Endodermal cell (in vitro differentiated cells): ENCODE data around the gene SRBD1. TPM values are rescaled to one million over a fixed set of nuclear protein-coding genes. Genes with fewer than 3 reads are reported as not detected.

Experiments
- DNase-seq: peaks from one replicate; pipeline ENCODE4 v3.0.0-alpha.2; 2017
- H3K27ac ChIP-seq: 2 replicates; pipeline ENCODE4 v1.5.1; 2013; ENCODE audit warnings: mild to moderate bottlenecking, low read depth, low read length, moderate library complexity
- H3K27me3 ChIP-seq: 2 replicates; pipeline ENCODE4 v1.6.1; 2013; ENCODE audit warnings: mild to moderate bottlenecking, low read length, moderate library complexity; ENCODE audit not compliant: insufficient read depth, control insufficient read depth, poor library complexity, severe bottlenecking
- H3K36me3 ChIP-seq: 2 replicates; pipeline ENCODE4 v1.7.0; 2013; ENCODE audit warnings: mild to moderate bottlenecking, low read length, moderate library complexity; ENCODE audit not compliant: control insufficient read depth, insufficient read depth
- H3K4me1 ChIP-seq: one replicate; pipeline ENCODE4 v1.7.0; 2013; ENCODE audit warnings: low read length; ENCODE audit not compliant: control insufficient read depth, insufficient read depth
- H3K4me3 ChIP-seq: 2 replicates; pipeline ENCODE4 v1.5.1; 2013; ENCODE audit warnings: mild to moderate bottlenecking, low read length, moderate library complexity
- H3K9ac ChIP-seq: 2 replicates; pipeline ENCODE4 v1.6.1; 2013; ENCODE audit warnings: mild to moderate bottlenecking, low read length, moderate library complexity; ENCODE audit not compliant: poor library complexity, severe bottlenecking; ENCODE audit errors: extremely low read depth
- H3K9me3 ChIP-seq: 2 replicates; pipeline ENCODE4 v1.6.1; 2013; ENCODE audit warnings: mild to moderate bottlenecking, low read length, moderate library complexity; ENCODE audit not compliant: control insufficient read depth
- H3K27ac Mint-ChIP-seq: 2 replicates; pipeline ENCODE4 v1.8.0; 2020; ENCODE audit warnings: mixed read lengths
- H3K27me3 Mint-ChIP-seq: 2 replicates; pipeline ENCODE4 v1.8.0; 2021; ENCODE audit warnings: mild to moderate bottlenecking, mixed read lengths; ENCODE audit not compliant: insufficient read depth
- H3K36me3 Mint-ChIP-seq: 2 replicates; pipeline ENCODE4 v1.8.0; 2020; ENCODE audit warnings: low read depth, mixed read lengths
- H3K4me1 Mint-ChIP-seq: 2 replicates; pipeline ENCODE4 v1.8.0; 2020; ENCODE audit warnings: mixed read lengths
- H3K4me3 Mint-ChIP-seq: 2 replicates; pipeline ENCODE4 v1.8.0; 2020; ENCODE audit warnings: mild to moderate bottlenecking, moderate library complexity, mixed read lengths
- H3K9me3 Mint-ChIP-seq: 2 replicates; pipeline ENCODE4 v1.8.0; 2020; ENCODE audit warnings: mild to moderate bottlenecking, mixed read lengths
- WGBS, 2 experiments: methylation state at CpG; one replicate each; pipeline versions ENCODE4 v1.1.5 to v1.1.7; 2013; ENCODE audit warnings: missing lambda C conversion rate in 2 of 2, mixed read lengths in 1 of 2; ENCODE audit not compliant: insufficient coverage in 1 of 2, insufficient read length in 1 of 2; 5-methylcytosine and 5-hydroxymethylcytosine counted together
- total RNA-seq, 2 donors: library from RNA; stranded (reverse); fragmentation: NEBNext Ultra II Directional in 1 of 2; extraction: Animal tissue kit (Norgen Biotek cat#: 25700) in 1 of 2; gene quantifications; 2 replicates in 1 of 2; 3 replicates in 1 of 2; pipeline ENCODE4 v1.2.1, GENCODE V29; 2021
- TF ChIP-seq, protein P1 (sequence below): fragments of 200-600 bp; sonication (generic); conservative IDR thresholded peaks from 2 replicates; pipeline ENCODE4 v1.5.0; 2021; ENCODE audit warnings: antibody characterized with exemption, mild to moderate bottlenecking

SRBD1 gene
- total RNA-seq, 2 donors from 2014 or later = 17.7 to 19.6 TPM

DNA sequence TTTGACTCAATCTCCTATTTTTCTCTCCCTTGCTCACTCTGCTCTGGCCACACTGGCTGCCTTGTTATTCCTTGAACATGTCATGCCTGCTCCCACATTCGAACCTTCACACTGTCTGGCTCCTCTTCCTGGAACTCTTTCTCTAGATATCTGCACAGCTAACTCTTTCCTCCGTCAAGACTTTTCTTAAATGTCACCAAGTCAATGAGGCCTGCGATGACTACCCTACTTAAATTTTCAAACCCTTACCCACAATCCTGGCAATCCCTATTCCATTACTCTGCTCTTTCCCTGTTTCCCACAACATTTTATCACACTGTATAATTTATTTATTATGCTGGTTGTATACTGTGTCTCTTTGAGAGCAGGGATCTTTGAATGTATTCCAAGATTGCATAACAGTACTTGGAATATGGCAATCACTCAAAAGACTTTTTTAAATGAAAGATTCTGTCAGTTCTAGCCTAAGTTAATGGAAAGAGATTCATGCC, 206.2 kb downstream of the SRBD1 start:
- no peak overlapping the region for H3K4me3 ChIP-seq
- no peaks in the 10 kb centered on the region for H3K36me3 ChIP-seq
- 86 to 93% methylated on average over 3 of the region's 3 CpGs for WGBS, 2 experiments
- H3K4me1 ChIP-seq = no peaks in the 10 kb centered on the region
- TF ChIP-seq, protein P1, sequence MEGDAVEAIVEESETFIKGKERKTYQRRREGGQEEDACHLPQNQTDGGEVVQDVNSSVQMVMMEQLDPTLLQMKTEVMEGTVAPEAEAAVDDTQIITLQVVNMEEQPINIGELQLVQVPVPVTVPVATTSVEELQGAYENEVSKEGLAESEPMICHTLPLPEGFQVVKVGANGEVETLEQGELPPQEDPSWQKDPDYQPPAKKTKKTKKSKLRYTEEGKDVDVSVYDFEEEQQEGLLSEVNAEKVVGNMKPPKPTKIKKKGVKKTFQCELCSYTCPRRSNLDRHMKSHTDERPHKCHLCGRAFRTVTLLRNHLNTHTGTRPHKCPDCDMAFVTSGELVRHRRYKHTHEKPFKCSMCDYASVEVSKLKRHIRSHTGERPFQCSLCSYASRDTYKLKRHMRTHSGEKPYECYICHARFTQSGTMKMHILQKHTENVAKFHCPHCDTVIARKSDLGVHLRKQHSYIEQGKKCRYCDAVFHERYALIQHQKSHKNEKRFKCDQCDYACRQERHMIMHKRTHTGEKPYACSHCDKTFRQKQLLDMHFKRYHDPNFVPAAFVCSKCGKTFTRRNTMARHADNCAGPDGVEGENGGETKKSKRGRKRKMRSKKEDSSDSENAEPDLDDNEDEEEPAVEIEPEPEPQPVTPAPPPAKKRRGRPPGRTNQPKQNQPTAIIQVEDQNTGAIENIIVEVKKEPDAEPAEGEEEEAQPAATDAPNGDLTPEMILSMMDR = no peak
- no peaks in the 10 kb centered on the region for H3K36me3 Mint-ChIP-seq
- no peak overlapping the region for H3K4me3 Mint-ChIP-seq
- H3K9me3 ChIP-seq = no peaks in the 10 kb centered on the region
- H3K27me3 Mint-ChIP-seq = no peaks in the 10 kb centered on the region
- no peak overlapping the region for H3K27ac Mint-ChIP-seq
- peaks cover 11% of the 10 kb centered on the region for H3K4me1 Mint-ChIP-seq
- DNase-seq = no peak
- H3K27me3 ChIP-seq = no peaks in the 10 kb centered on the region
- no peak overlapping the region for H3K27ac ChIP-seq
- no peaks in the 10 kb centered on the region for H3K9me3 Mint-ChIP-seq
- H3K9ac ChIP-seq = no peak overlapping the region

DNA sequence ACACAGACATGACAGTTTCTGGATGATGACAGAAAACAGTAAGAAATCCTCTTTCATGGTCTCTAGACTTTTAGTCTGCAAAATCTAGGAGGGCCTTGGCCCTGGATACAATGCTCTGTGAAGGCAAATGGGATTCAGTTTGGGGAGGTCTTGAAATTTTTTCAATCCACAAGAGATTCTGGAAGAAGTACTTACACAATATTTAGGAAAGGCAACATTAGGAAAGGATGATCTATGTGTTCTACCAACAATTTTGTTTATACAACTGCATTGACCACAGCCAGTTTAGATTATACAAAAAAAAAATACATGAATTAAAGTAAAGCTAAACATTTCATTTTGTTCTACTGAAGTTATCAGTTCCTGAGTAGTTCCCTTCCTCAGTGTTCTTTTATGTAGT, 208.0 kb downstream of the SRBD1 start:
- TF ChIP-seq, protein P1 = no peak
- H3K9ac ChIP-seq = no peak overlapping the region
- Mint-ChIP-seq H3K4me3 (no peak overlapping the region), H3K4me1 (peaks cover 11% of the 10 kb centered on the region), H3K27me3 (no peaks in the 10 kb centered on the region), H3K27ac (no peak overlapping the region), H3K9me3 (no peaks in the 10 kb centered on the region), H3K36me3 (no peaks in the 10 kb centered on the region)
- no peaks in the 10 kb centered on the region for H3K4me1 ChIP-seq
- H3K9me3 ChIP-seq = no peaks in the 10 kb centered on the region
- no peak overlapping the region for H3K27ac ChIP-seq
- no peaks in the 10 kb centered on the region for H3K36me3 ChIP-seq
- H3K4me3 ChIP-seq = no peak overlapping the region
- no peak for DNase-seq
- no peaks in the 10 kb centered on the region for H3K27me3 ChIP-seq

DNA sequence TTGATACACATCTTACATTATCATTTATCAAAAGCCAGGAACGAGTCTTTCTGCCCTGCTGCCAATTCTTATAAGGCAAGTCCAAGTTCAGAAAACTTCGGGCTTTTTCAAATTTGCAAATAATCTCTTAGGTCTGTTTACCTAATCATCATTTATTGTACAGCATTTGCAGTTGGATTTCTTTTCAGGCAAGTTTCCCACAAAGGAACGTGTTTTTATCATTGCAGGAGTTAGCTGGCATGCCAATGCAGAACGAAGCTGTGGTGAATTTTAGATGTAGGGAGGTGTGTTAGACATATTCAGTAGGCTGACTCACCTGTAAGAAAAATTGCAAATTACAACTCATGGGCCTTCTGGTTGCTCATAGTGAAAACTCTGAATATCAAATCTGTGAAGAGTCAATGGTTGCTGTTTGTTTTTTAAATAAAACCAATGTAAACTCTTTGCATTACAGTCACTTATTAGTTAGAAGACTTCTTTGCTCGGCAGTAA, 209.6 kb downstream of the SRBD1 start:
- Histone ChIP-seq H3K36me3 (no peaks in the 10 kb centered on the region), H3K9me3 (no peaks in the 10 kb centered on the region), H3K27me3 (no peaks in the 10 kb centered on the region), H3K9ac (no peak overlapping the region), H3K4me3 (no peak overlapping the region), H3K27ac (no peak overlapping the region), H3K4me1 (no peaks in the 10 kb centered on the region)
- 90 to 96% methylated on average over 4 to 5 of the region's 5 CpGs for WGBS, 2 experiments
- H3K4me3 Mint-ChIP-seq = no peak overlapping the region
- peaks cover 11% of the 10 kb centered on the region for H3K4me1 Mint-ChIP-seq
- TF ChIP-seq, protein P1 = no peak
- H3K27ac Mint-ChIP-seq = no peak overlapping the region
- DNase-seq = no peak
- no peaks in the 10 kb centered on the region for H3K36me3 Mint-ChIP-seq
- no peaks in the 10 kb centered on the region for H3K27me3 Mint-ChIP-seq
- H3K9me3 Mint-ChIP-seq = no peaks in the 10 kb centered on the region
